Mucosa of descending colon (tissue), 3 donors: Measurements from ENCODE around the gene CIZ1. TPM values are rescaled to one million over a fixed set of nuclear protein-coding genes. Genes with fewer than 3 reads are reported as not detected.

Source experiments
- ATAC-seq: fragments of 200-7000 bp; cut with Tn5 transposase; one replicate; pipeline ENCODE4 v1.9.1; 2020; ENCODE audit warnings: mild to moderate bottlenecking, moderate library complexity
- DNase-seq, 3 donors: peaks; one replicate each; pipeline ENCODE4 v3.0.0-alpha.2; 2020
- H3K36me3 ChIP-seq: fragments of 200-600 bp; one replicate; pipeline ENCODE4 v1.8.0; 2021; ENCODE audit warnings: low read depth, mild to moderate bottlenecking
- H3K4me1 ChIP-seq: fragments of 200-600 bp; one replicate; pipeline ENCODE4 v1.8.0; 2021; ENCODE audit warnings: low read depth, mild to moderate bottlenecking
- H3K4me3 ChIP-seq: fragments of 200-600 bp; one replicate; pipeline ENCODE4 v1.8.0; 2021; ENCODE audit warnings: mild to moderate bottlenecking
- H3K9me3 ChIP-seq: fragments of 200-600 bp; one replicate; pipeline ENCODE4 v1.8.0; 2021; ENCODE audit warnings: mild to moderate bottlenecking
- intact Hi-C, 2 donors: fragments of 100-400 bp; cut with DNase I in 1 of 2; cut with micrococcal nuclease in 1 of 2; formaldehyde crosslinking; loops; one replicate each; pipeline versions ENCODE4 v1.11.0 to v1.11.1; 2022; cut with DNase I, micrococcal nuclease
- total RNA-seq, 3 donors: library from RNA; stranded (reverse); fragmentation: NEBNext Ultra II Directional in 2 of 3; extraction: Animal tissue kit (Norgen Biotek cat#: 25700) in 2 of 3; gene quantifications; one replicate each; pipeline versions ENCODE4 v1.2.1 to v1.2.4, GENCODE V29; 2021 to 2023
- TF ChIP-seq, protein P1 (sequence below): fragments of 200-600 bp; IDR thresholded peaks from one replicate; pipeline ENCODE4 v1.8.0; 2022; ENCODE audit warnings: antibody characterized with exemption, mild to moderate bottlenecking
- donor health status: DM: no; HTN: no; CAD: no; lungs with moderate emphysema.
- donor health status: DM: no; HTN: no; CAD: no.
- donor health status: DM: no; HTN: yes; CAD: no.

Gene CIZ1
- total RNA-seq, 3 donors from 2014 or later, result 88.0 to 176 (median 105) TPM

DNA sequence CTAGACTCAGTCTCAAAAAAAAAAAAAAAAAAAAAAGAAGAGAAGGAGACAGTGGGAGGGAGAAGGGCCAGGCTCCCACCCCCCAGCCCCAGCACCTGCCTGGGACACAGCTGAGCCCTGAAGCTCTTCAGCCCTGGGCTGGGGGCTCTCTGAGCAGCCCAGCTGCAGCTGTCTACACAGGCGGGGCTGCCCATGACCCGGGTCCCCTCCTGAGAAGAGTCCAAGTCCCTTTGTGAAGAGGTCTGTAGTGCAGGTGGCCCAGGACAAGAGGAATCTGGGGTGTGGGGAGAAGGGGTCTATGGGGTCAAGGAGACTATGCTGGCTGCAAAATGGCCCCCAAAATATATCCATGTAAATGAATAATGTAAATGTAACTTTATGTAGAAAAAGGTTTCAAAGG lies 48.8 kb downstream of the CIZ1 start:
- TF ChIP-seq, protein P1, sequence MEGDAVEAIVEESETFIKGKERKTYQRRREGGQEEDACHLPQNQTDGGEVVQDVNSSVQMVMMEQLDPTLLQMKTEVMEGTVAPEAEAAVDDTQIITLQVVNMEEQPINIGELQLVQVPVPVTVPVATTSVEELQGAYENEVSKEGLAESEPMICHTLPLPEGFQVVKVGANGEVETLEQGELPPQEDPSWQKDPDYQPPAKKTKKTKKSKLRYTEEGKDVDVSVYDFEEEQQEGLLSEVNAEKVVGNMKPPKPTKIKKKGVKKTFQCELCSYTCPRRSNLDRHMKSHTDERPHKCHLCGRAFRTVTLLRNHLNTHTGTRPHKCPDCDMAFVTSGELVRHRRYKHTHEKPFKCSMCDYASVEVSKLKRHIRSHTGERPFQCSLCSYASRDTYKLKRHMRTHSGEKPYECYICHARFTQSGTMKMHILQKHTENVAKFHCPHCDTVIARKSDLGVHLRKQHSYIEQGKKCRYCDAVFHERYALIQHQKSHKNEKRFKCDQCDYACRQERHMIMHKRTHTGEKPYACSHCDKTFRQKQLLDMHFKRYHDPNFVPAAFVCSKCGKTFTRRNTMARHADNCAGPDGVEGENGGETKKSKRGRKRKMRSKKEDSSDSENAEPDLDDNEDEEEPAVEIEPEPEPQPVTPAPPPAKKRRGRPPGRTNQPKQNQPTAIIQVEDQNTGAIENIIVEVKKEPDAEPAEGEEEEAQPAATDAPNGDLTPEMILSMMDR, result no peak
- DNase-seq, result peak in 2 of 3 donors; percentile 17 to 32
- no peaks in the 10 kb centered on the region for H3K36me3 ChIP-seq
- no peaks in the 10 kb centered on the region for H3K9me3 ChIP-seq
- no peak overlapping the region for H3K4me3 ChIP-seq
- ATAC-seq, result no peak
- intact Hi-C loops, result no loop called here
- H3K4me1 ChIP-seq, result peaks cover 5% of the 10 kb centered on the region

DNA sequence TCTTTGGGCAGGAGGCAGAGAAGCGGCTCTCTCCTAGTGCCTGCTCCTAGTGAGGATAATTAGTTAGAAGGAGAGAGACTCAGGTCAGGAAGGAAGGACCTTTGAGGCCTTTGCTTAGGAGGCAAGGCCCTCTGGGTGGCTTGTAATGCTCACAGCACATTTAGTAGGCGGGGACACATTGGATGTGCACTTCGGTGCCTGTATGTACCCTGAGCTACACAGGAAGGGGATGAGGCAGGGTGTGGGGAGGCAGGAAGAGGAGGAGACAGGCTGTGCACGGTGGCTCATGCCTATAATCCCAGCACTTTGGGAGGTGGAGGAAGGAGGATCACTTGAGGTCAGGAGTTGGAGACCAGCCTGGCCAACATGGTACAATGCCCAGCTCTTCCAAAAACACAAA lies 49.3 kb downstream of the CIZ1 start:
- H3K9me3 ChIP-seq, result no peaks in the 10 kb centered on the region
- H3K4me3 ChIP-seq, result no peak overlapping the region
- H3K36me3 ChIP-seq, result no peaks in the 10 kb centered on the region
- ATAC-seq (peak; percentile 48), DNase-seq (peak in 1 of 3 donors; percentile 31)
- TF ChIP-seq, protein P1, result no peak
- intact Hi-C loops, result no loop called here
- H3K4me1 ChIP-seq, result peaks cover 5% of the 10 kb centered on the region

DNA sequence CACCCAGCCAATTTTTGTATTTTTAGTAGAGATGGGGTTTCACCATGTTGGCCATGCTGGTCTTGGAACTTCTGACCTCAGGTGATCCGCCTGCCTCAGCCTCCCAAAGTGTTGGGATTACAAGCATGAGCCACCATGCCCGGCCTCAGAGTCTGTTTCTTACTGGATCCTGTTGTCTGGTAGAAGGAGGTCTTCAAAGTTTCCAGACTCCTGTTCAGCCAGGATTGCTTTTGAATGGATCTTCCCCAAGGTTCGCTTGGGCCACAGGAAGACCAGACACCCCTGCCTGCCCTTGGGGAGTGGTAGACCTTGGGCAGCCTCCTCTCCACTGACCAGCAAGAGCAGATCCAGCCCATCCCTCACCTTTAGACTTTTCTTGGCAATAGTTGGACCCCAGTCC lies 49.8 kb downstream of the CIZ1 start:
- intact Hi-C loops, result no loop called here
- Histone ChIP-seq H3K4me1 (peaks cover 5% of the 10 kb centered on the region), H3K9me3 (no peaks in the 10 kb centered on the region), H3K4me3 (no peak overlapping the region), H3K36me3 (no peaks in the 10 kb centered on the region)
- DNase-seq (peak in 2 of 3 donors; percentile 5 to 7), ATAC-seq (no peak)
- TF ChIP-seq, protein P1, result no peak

DNA sequence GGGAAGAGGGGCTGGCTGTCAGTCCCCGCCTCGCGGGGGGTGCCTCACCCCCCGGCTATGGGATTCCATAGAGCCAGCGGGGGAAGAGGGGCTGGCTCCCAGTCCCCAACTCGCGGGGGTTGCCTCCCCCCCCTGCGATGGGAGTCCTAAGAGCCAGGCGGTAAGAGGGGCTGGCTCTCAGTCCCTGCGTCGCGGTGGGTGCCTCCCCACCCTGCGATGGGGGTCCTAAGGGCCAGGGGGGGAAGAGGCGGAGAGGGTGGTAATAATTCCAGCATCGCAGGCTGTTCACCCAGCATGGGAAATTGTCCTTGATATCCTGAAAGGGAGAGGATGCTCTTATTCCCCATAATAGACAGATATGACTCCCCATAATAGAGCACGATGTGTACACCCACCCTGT lies 51.8 kb downstream of the CIZ1 start:
- DNase-seq, result peak in 1 of 3 donors; percentile 7
- no peaks in the 10 kb centered on the region for H3K9me3 ChIP-seq
- no peak for ATAC-seq
- H3K4me1 ChIP-seq, result peaks cover 5% of the 10 kb centered on the region
- H3K4me3 ChIP-seq, result no peak overlapping the region
- H3K36me3 ChIP-seq, result no peaks in the 10 kb centered on the region
- intact Hi-C loops, result no loop called here
- TF ChIP-seq, protein P1, result no peak

DNA sequence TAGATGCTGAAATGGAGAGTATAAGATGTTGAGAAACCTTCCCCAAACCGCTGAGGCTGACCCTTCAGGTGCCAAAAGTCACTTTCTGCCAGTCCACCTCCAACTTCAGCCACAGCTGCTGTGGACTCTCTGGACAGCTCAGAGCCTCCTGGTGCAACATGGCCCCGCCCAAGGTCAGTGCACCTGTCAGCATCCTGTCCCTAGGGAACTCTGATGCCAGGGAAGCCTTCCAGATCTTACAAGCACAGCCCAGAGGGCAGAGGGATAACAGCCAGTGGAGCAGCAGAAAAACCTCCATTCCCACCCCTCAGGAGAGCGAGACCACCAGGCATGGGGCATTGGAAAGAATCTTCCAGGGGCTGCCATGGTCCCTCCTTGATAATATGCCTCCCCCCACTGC lies 53.4 kb downstream of the CIZ1 start:
- Histone ChIP-seq H3K4me3 (no peak overlapping the region), H3K4me1 (no peaks in the 10 kb centered on the region), H3K9me3 (no peaks in the 10 kb centered on the region), H3K36me3 (no peaks in the 10 kb centered on the region)
- TF ChIP-seq, protein P1, result no peak
- intact Hi-C loops, result no loop called here
- DNase-seq (peak in 1 of 3 donors; percentile 27), ATAC-seq (peak; percentile 57)
